Hepatocyte (in vitro differentiated cells): ENCODE results near the gene PTPRK. TPM values are rescaled to one million over a fixed set of nuclear protein-coding genes. Genes with fewer than 3 reads are reported as not detected.

Experiments used
- DNase-seq: peaks from one replicate; pipeline ENCODE4 v3.0.0-alpha.2; 2016; ENCODE audit warnings: low spot score
- H2AFZ ChIP-seq: fragments of 200-600 bp; sonication (generic); 2 replicates; pipeline ENCODE4 v1.6.0; 2016; ENCODE audit warnings: antibody characterized with exemption, mild to moderate bottlenecking
- H3K27ac ChIP-seq: fragments of 200-600 bp; sonication (generic); 2 replicates; pipeline ENCODE4 v1.5.1; 2016; ENCODE audit warnings: mild to moderate bottlenecking
- H3K27me3 ChIP-seq: fragments of 200-600 bp; sonication (generic); 2 replicates; pipeline ENCODE4 v1.6.1; 2016
- H3K36me3 ChIP-seq: fragments of 200-600 bp; sonication (generic); replicated peaks from 2 replicates; pipeline ENCODE4 v1.5.1; 2016; ENCODE audit warnings: low read depth; ENCODE audit not compliant: insufficient read depth
- H3K4me1 ChIP-seq: fragments of 200-600 bp; sonication (generic); 2 replicates; pipeline ENCODE4 v1.5.1; 2016; ENCODE audit warnings: mild to moderate bottlenecking, moderate library complexity; ENCODE audit not compliant: insufficient read depth
- H3K4me2 ChIP-seq: fragments of 200-600 bp; sonication (generic); 2 replicates; pipeline ENCODE4 v1.6.0; 2016
- H3K4me3 ChIP-seq: fragments of 200-600 bp; sonication (generic); 2 replicates; pipeline ENCODE4 v1.5.1; 2016; ENCODE audit warnings: mild to moderate bottlenecking
- H3K79me2 ChIP-seq: fragments of 200-600 bp; sonication (generic); 2 replicates; pipeline ENCODE4 v1.6.0; 2017; ENCODE audit warnings: mild to moderate bottlenecking
- H3K9me2 ChIP-seq: fragments of 200-600 bp; sonication (generic); replicated peaks from 2 replicates; pipeline ENCODE4 v1.6.0; 2017; ENCODE audit warnings: mild to moderate bottlenecking; ENCODE audit not compliant: insufficient read depth
- H3K9me3 ChIP-seq: fragments of 200-600 bp; sonication (generic); 2 replicates; pipeline ENCODE4 v1.5.1; 2016; ENCODE audit warnings: low read depth, mild to moderate bottlenecking
- H4K20me1 ChIP-seq: fragments of 200-600 bp; sonication (generic); 2 replicates; pipeline ENCODE4 v1.6.0; 2016; ENCODE audit warnings: mild to moderate bottlenecking; ENCODE audit not compliant: insufficient read depth, poor library complexity, severe bottlenecking
- CTCF ChIP-seq: fragments of 200-600 bp; sonication (generic); IDR thresholded peaks from 2 replicates; pipeline ENCODE4 v1.5.1; 2016; ENCODE audit warnings: antibody characterized with exemption, mild to moderate bottlenecking; ENCODE audit not compliant: poor library complexity
- EZH2 ChIP-seq: fragments of 200-600 bp; sonication (generic); IDR thresholded peaks from 2 replicates; pipeline ENCODE4 v1.6.1; 2016; ENCODE audit warnings: antibody characterized with exemption, mild to moderate bottlenecking, borderline replicate concordance
- EZH2phosphoT487 ChIP-seq: fragments of 200-600 bp; sonication (generic); IDR thresholded peaks from one replicate; pipeline ENCODE4 v1.6.1; 2018; ENCODE audit warnings: antibody characterized with exemption, mild to moderate bottlenecking, low read depth, moderate library complexity; ENCODE audit not compliant: unreplicated experiment, severe bottlenecking
- WGBS: methylation state at CpG from one replicate; pipeline ENCODE4 v1.1.6; 2016; ENCODE audit warnings: low lambda C conversion rate; ENCODE audit errors: missing lambda C conversion rate; 5-methylcytosine and 5-hydroxymethylcytosine counted together
- polyA plus RNA-seq: library from polyadenylated mRNA; unstranded; fragments of >200 nt; fragmentation: Nextera tagmentation; extraction: Ambion mirVana; gene quantifications from 2 replicates; pipeline ENCODE4 v1.2.1, GENCODE V29; 2016
- total RNA-seq: library from RNA; depleted of rRNA; stranded (reverse); fragments of >200 nt; gene quantifications from 2 replicates; pipeline ENCODE4 v1.2.3, GENCODE V29; 2014

PTPRK gene
- total and polyA plus RNA-seq, 2 experiments from 2014 or later: 42.0 to 80.2 TPM

GRCh38 chr6:127968394-127968793, 552.0 kb downstream of the PTPRK start:
- Histone ChIP-seq H3K27ac (no peak overlapping the region), H4K20me1 (no peaks in the 10 kb centered on the region), H3K4me1 (no peaks in the 10 kb centered on the region), H3K9me3 (no peaks in the 10 kb centered on the region), H2AFZ (no peak overlapping the region), H3K4me2 (no peak overlapping the region), H3K36me3 (no peaks in the 10 kb centered on the region), H3K4me3 (no peak overlapping the region), H3K27me3 (no peaks in the 10 kb centered on the region), H3K79me2 (no peaks in the 10 kb centered on the region), H3K9me2 (no peaks in the 10 kb centered on the region)
- TF ChIP-seq EZH2: no peak
- no peak for TF ChIP-seq CTCF
- TF ChIP-seq EZH2phosphoT487: no peak
- DNase-seq: no peak
- 95% methylated on average over 1 of the region's 1 CpG for WGBS

- H3K4me3 ChIP-seq: no peak overlapping the region
- no peaks in the 10 kb centered on the region for H3K9me2 ChIP-seq
- H2AFZ ChIP-seq: no peak overlapping the region
- no peak for DNase-seq
- H3K4me2 ChIP-seq: no peak overlapping the region
- no peaks in the 10 kb centered on the region for H3K9me3 ChIP-seq
- TF ChIP-seq EZH2phosphoT487 (no peak), CTCF (no peak), EZH2 (no peak)
- H4K20me1 ChIP-seq: no peaks in the 10 kb centered on the region
- no peaks in the 10 kb centered on the region for H3K4me1 ChIP-seq
- no peaks in the 10 kb centered on the region for H3K79me2 ChIP-seq
- no peak overlapping the region for H3K27ac ChIP-seq
- 95% methylated on average over 3 of the region's 3 CpGs for WGBS
- H3K36me3 ChIP-seq: no peaks in the 10 kb centered on the region
- H3K27me3 ChIP-seq: no peaks in the 10 kb centered on the region
These were observed 552.7 kb downstream of the PTPRK start for GRCh38 chr6:127967708-127968107.

GRCh38 chr6:127966616-127967015, 553.8 kb downstream of the PTPRK start:
- Histone ChIP-seq H3K27me3 (no peaks in the 10 kb centered on the region), H3K9me2 (no peaks in the 10 kb centered on the region), H3K4me1 (no peaks in the 10 kb centered on the region), H4K20me1 (no peaks in the 10 kb centered on the region), H3K9me3 (no peaks in the 10 kb centered on the region), H2AFZ (no peak overlapping the region), H3K4me3 (no peak overlapping the region), H3K27ac (no peak overlapping the region), H3K36me3 (no peaks in the 10 kb centered on the region), H3K4me2 (no peak overlapping the region), H3K79me2 (no peaks in the 10 kb centered on the region)
- TF ChIP-seq EZH2phosphoT487 (no peak), EZH2 (no peak), CTCF (no peak)
- no peak for DNase-seq
- WGBS: 87% methylated on average over 1 of the region's 1 CpG

GRCh38 chr6:127963495-127963894, 556.9 kb downstream of the PTPRK start:
- no peaks in the 10 kb centered on the region for H4K20me1 ChIP-seq
- H3K79me2 ChIP-seq: no peaks in the 10 kb centered on the region
- no peaks in the 10 kb centered on the region for H3K9me2 ChIP-seq
- no peak for DNase-seq
- no peak for TF ChIP-seq EZH2phosphoT487
- no peak for TF ChIP-seq CTCF
- no peak for TF ChIP-seq EZH2
- H2AFZ ChIP-seq: no peak overlapping the region
- H3K27ac ChIP-seq: no peak overlapping the region
- H3K4me1 ChIP-seq: no peaks in the 10 kb centered on the region
- no peaks in the 10 kb centered on the region for H3K36me3 ChIP-seq
- H3K4me3 ChIP-seq: no peak overlapping the region
- WGBS: 89% methylated on average over 4 of the region's 4 CpGs
- no peaks in the 10 kb centered on the region for H3K27me3 ChIP-seq
- H3K4me2 ChIP-seq: no peak overlapping the region
- H3K9me3 ChIP-seq: no peaks in the 10 kb centered on the region
